HG03558 (cell line): ENCODE measurements around the gene MBOAT1.
"Not testable (repeated sequence)": the region's sequence is repeated elsewhere in the genome, so short reads cannot be mapped to it uniquely, and the experiment has no call there.

Experiments used
- ATAC-seq: cut with Tn5 transposase; IDR thresholded peaks from one replicate; pipeline ENCODE4 v1.9.1; 2021; ENCODE audit warnings: moderate number of reproducible peaks; ENCODE audit not compliant: unreplicated experiment; ENCODE audit errors: extremely low read depth

MBOAT1 gene

GRCh38 chr6:20142866-20143265, 69.4 kb downstream of the MBOAT1 start:
- ATAC-seq: no peak

DNA sequence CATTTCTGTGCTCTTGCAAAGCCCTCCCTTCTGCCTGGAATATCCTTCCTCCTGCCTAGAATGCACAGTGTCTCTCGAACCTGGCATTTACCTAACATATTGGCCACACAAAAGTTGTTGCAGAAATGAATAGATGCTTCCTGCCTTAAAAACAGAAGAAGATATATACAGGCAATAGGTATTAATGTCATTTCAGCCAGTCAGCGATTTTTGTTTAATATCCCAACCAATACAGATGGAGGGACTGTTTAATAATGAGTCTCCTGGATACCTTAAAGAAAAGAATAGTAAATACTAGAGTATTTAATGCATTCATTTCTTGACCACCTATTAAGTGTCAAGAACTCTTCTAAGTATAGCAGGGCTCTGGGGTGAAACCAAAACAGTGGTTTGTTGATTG, 70.3 kb downstream of the MBOAT1 start:
- ATAC-seq: no peak

DNA sequence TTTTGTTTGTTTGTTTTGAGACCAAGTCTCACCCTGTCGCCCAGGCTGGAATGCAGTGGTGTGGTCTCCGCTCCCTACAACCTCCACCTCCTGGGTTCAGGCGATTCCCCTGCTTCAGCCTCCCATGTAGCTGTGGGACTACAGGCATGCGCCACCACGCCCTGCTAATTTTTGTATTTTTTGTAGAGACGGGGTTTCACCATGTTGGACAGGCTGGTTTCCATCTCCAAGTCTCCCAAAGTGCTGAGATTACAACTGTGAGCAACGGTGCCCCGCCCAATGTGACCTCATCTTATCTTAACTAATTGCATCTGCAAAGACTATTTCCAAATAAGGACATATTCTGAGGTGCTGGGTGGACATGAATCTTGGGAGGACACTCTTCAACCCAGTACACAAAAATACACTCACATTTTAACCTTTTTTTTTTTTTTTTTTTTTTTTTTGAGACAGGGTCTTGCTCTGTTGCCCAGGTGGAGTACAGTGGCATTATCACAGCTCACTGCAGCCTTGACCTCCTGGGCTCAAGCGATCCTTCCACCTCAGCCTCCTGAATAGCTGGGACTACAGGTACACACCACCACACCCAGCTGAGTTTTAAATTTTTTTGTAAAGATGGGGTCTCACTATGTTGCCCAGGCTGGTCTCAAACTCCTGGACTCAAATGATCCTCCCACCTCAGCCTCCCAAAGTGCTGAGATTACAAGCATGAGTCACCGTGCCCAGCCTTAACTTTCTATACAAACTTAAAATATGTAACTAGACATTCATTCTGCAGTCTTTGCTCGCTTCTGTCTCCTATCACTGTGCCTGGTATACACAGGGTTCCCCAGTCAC, 72.9 kb downstream of the MBOAT1 start:
- ATAC-seq: not testable (repeated sequence)

- ATAC-seq: no peak
These were observed 74.4 kb downstream of the MBOAT1 start for GRCh38 chr6:20137837-20138236.

- ATAC-seq: no peak
These were observed 75.0 kb downstream of the MBOAT1 start for GRCh38 chr6:20137240-20137639.

DNA sequence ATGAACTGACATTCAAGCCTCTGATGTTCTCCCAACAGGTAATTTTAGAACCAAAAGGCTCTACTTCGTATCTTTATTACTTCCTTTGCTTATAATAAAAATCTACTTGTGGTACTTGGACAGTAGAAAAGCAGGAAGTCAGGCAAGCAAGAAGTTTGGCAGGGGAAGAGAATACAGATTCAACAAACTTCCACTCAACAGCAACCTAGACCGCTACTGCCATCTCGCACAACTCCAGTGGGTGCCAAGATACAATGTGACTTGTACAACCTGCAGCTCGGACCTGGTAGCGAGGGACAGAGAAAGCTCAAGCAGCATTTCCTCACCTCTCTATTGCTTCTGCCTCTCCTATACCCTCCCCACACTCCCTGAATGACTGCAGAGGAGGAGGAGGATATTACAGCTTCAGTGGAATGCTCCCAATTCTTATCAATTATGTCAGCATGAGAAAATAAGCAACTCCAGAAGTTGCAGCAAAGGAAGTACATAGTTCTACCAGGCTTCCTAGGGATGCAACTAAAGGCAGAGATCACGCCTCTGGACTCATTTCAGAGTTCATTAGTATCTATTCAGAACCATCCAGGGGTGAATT, 76.5 kb downstream of the MBOAT1 start:
- ATAC-seq: no peak

GRCh38 chr6:20134613-20135012, 77.7 kb downstream of the MBOAT1 start:
- ATAC-seq: no peak

GRCh38 chr6:20129290-20130088, 82.8 kb downstream of the MBOAT1 start:
- ATAC-seq: no peak

GRCh38 chr6:20128018-20128417, 84.3 kb downstream of the MBOAT1 start:
- no peak for ATAC-seq

DNA sequence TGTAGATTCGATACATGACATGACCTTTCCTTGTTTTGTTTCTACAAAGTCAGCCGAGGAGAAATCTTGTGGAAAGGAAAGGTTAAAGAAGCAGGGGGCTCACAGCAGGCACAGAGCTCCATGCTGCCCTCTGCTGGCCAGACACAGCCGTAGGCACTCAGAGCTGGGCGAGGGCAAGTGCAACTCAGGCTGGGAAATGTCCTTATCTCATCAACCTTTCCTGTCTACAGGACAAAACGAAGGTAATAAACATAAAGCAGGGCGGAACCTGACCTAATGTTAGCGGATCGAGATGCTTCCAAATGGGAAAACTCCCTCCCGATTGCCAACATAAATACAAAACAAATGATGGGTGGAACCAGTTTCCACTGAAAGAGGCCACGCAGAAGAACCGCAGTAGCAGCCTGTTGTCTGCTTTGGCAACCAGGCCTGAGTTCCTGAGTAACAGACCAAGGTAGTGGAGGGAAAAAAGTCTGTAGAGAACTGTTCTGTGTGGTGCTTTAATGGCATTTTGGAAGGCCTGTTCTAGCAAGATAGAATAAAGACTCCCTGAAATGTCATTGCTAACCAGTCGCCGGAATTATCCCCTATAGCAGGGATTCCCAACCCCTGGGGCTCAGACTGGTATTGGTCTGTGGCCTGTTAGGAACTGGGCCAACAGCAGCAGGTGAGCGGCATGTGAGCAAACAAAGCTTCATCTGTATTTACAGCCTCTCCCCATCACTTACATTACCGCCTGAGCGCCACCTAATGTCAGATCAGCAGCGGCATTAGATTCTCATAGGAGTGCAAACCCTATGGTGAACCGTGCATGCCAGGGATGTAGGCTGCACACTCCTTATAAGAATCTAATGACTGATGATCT, 85.2 kb downstream of the MBOAT1 start:
- no peak for ATAC-seq

- ATAC-seq: no peak
These were observed 86.0 kb downstream of the MBOAT1 start for GRCh38 chr6:20126102-20126752.

GRCh38 chr6:20124545-20124944, 87.7 kb downstream of the MBOAT1 start:
- no peak for ATAC-seq

DNA sequence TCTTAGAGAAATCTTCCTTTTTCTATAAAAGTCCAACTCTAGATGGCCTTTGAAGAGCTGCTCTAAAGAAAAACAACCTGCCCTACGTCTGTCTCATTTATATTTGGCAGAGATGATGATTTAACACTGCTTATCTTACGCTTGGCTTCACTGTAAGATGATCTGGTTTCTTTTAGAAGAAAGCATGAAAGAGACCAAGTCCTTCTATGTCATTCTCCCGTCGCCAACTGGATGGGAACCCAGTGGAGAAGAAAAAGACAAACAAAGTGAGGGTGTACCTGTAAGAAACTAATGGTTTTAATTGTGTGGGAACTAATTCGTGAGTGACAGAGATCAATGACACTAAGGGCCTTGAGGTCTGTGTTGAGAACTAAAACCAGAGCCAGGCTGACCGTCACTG, 92.8 kb downstream of the MBOAT1 start:
- ATAC-seq: no peak

- ATAC-seq: no peak
These were observed 93.4 kb downstream of the MBOAT1 start for GRCh38 chr6:20118892-20119291.

GRCh38 chr6:20117474-20117873, 94.8 kb downstream of the MBOAT1 start:
- ATAC-seq: peak; percentile 94

GRCh38 chr6:20116792-20117191, 95.5 kb downstream of the MBOAT1 start:
- ATAC-seq: no peak

DNA sequence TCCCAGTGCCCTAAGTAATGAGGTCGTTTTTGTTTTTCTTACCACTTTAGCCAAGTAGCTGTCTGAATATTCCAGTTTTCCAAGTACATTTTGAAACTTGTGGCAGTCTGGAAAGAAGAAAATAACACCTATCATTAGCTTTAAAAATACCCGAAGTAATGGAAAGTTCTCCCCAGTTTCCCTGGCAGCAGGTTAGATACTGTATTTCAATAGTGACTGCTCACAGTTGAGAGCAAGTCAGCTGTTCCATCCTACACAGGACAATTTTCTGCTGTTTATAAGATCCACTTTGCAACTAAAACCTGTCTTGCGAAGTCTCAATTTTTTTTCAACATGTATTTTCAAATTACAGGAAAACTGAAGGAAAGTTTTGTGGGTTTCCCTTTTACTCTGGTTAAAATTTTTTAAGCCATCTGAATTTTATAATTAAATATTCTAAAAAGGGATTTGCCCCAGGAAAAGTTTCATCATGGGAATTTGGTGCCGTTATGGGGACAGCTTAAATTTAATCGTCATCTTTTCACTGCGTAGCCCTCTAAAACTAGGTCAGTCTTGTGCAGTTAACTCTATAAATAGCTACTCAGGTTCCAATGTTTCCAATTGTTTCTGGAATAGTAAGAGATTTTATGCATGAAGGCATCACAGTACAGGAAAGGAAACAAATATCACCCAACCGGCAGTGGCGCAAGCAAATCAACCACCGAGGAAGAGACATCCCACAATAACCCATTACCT, 96.9 kb downstream of the MBOAT1 start:
- no peak for ATAC-seq

GRCh38 chr6:20113649-20114224, 98.5 kb downstream of the MBOAT1 start:
- no peak for ATAC-seq

DNA sequence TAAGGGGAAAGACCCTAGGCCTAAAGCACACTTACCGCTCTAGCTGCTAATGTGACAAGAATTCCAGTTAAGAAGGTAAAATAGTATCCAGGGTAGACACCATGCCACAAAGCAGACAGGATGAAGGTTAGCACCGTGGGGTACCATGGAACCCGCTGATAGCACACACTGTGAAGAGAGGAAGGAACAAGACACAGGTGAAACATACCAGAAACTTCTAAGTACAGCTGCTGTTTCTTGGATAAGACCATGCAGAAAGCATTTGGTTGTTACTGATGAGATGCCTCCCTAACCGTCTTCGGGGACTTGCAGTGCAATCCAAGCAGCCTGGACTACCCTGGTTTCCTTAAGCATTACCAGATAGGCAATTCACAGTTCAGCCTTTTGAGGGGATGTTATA, 99.4 kb downstream of the MBOAT1 start:
- no peak for ATAC-seq
